ENCODE data around the gene PDE2A.

PDE2A gene

DNA sequence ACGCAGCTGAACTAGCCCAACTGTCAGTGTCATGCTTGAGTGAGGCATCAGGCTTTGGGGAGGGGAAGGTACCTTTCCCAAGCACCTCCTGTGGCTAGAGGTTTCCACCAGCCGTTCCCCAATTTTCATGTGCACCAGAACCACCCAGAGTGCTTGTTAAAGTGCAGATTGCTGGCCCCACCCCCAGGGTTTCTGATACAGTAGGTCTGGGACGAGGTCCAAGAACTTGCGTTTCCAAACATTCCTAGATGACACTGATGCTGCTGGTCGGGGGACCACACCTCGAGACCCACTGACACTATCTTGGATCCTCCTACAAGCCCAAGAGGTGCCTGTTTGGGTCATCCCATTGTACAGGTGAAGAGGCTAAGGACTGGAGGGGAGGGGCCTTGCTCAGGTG is 59.8 kb downstream of the PDE2A start:
- DNase-seq (ENCODE audit: low read depth), result no peak

DNA sequence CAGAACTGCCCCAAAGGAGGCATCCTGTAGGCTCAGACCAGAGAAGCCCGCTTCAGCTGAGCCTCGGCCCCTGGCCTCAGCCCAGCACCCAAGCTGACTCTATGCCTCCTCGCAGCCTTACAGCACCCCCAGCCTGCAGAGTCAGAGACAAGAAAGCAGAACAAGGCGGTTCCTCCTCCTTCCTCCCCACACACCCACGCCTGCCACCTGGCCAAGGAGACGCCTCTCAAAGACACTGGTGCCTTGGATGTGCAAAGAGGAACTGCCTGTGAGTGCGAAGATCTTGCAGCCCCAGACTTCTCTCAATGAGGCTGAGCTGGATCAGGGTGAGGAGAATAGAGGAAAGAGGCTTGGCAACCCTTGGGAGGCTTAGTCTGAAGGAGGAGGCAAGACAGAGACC is 60.2 kb downstream of the PDE2A start:
- DNase-seq (ENCODE audit: low read depth), result no peak

DNA sequence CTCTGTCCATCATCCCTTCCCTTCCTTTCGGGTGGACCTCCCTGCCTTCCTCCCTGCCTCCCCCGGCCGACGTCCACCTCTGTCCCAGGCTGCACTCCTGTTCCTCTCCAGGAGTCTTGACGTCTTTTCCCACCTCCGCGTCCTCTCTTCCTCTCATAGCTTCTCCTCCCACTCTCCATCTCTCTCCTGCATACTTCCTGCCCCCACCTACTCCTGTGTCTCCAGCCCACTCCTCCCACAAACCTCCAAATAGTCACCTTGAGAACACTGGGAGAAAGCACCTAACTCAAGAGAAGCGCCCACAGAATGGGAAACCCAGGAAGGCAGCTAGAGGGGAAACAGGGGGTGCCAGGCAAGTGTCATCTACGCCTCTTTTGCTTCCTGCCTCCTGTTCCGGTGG is 60.8 kb downstream of the PDE2A start:
- no peak for DNase-seq (ENCODE audit: low read depth)

DNA sequence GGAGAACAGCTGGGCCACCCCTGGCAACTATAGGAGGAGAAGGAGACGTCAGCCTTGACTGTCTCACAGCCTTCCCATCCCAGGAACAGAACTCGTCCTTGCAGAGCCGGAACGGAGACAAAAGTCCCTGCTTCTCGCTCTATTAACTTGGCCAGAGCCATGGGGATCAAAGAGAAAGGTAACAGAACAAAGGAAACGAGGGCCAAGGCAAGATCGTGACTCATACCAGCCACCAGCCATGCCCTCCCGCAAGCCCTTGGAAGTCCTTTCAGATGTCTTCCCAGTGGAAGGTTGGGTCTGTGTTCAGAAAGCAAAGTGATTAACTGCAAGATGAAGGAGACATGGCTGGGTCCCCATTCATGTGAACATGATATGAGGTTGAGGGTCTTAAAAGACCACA is 64.7 kb downstream of the PDE2A start:
- no peak for DNase-seq (ENCODE audit: low read depth)

DNA sequence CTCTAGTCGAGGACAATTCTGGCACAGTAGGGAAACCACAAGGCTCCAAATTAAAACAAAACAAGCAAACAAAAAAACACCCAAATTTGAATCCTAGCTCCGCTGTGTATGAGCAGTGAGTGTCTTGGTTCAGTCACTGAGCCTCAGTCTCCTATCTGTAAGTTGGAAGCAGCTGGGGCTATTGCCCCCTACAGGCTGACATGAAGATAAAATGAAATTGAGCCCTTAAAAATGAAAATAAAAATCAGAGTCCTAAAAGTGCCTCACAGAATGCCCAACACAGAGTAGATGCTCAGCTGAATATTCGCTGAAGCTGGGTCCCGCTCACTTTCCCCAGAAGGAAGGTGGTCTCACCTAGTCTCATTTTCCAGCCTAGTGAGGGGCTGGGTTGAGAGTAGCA is 65.2 kb downstream of the PDE2A start:
- no peak for DNase-seq (ENCODE audit: low read depth)

DNA sequence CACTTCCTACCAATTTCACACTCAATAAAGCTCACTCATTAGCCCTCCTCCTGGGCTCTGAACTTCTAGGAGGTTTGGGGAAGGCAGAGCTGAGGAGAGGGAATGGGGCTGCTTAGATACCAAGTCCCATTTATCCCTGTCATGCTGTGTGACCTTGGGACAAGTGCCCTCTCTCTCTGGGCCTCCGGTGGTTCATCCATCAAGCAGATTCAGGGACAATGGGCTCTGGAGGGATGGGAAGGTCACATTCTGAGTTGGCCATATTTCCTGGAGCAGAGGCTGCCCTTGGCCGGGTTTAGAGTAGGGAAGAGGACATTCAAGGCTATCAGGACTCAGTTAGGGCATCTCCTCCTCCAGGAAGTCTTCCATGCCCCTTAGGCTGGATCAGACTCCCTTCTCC is 66.7 kb downstream of the PDE2A start:
- DNase-seq (ENCODE audit: low read depth), result no peak

DNA sequence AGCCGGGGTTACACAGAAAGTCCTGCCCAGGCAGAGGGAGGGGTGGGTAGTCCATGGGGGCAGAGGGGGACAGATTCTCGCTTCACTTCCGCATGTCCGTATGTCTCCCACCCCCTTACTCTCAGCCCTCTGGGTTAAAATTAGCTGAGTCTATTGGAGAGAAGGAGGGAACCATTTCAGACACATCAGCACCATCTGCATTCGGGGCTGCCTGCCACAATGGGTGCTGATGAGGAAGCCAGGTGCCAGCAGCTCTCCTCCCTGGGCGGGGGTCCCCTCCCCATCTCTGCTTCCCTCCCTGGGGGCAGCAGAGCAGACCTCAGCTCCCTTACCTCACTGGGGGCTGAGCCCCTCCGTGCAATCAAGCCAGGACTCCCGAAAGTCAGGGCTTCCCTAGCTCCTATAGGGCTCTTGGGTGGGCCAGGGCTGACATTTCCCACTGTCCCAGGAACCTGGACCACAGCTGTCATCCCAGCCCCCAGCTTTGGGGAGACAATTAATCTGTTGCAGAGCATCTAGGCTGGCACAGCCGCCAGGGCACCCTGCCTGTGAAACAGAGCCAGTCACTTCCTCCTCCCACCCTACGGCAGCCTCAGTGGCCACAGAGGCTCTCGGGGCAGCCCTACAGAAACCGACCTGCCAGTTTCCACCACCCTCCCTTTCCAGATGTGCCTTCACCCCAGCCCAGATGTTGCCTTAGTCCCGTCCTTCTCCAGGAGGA is 67.3 kb downstream of the PDE2A start:
- DNase-seq (ENCODE audit: low read depth), result no peak

DNA sequence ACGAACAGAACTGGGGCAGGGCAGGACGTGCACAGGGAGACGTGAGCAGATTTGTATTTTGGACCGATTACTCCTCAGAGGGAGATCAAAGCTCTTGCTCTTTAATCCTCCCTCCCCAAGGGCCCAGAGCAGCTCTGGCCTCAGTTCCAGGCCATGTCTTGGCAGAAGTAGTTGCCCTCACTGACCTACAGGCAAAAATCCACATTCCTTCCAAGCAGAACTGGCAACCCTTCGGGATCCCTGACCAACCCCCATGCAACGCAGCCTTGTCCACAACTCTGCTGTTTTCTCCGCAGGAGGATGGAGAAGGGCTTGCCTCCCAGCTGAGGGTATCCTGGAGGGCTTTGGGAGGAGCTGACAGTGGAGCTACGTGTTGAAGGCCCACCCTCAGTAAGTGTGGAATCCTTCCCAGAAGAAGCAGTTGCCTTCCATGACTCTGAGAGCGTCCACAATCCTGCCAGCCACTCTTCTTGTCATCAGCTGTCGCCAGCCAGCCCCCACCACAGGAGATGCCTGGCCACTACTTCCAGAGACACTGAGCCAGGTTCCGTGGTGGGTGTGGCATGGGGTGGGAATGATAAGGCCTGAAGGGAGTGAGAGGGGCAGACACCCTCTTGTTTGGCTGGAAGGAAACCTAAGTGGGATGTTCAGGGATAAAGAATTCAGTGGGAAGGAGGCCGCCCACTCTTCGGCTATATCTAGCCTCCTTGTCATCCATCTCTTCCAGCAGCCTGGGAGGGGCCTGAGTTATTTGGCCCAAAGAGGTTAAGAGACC is 68.1 kb downstream of the PDE2A start:
- DNase-seq (ENCODE audit: low read depth), result no peak

DNA sequence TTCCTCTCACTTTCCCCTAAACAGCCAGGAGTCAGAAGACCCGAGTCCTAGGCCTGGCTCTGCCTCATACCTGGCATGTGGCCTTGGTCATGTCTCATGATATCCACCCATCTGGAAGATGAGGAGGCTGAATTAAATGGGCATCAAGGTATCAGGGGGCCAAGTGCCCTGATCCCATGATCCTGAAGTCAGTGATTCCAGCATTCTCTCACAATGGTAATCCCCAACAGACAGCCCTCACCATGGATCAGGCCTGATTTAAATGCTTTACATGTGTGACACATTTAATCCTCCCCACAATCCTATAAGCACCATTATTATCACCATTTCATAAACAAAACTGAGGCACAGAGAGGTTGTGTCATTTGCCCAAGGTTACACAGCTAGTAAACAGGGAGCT is 70.0 kb downstream of the PDE2A start:
- no peak for DNase-seq (ENCODE audit: low read depth)

DNA sequence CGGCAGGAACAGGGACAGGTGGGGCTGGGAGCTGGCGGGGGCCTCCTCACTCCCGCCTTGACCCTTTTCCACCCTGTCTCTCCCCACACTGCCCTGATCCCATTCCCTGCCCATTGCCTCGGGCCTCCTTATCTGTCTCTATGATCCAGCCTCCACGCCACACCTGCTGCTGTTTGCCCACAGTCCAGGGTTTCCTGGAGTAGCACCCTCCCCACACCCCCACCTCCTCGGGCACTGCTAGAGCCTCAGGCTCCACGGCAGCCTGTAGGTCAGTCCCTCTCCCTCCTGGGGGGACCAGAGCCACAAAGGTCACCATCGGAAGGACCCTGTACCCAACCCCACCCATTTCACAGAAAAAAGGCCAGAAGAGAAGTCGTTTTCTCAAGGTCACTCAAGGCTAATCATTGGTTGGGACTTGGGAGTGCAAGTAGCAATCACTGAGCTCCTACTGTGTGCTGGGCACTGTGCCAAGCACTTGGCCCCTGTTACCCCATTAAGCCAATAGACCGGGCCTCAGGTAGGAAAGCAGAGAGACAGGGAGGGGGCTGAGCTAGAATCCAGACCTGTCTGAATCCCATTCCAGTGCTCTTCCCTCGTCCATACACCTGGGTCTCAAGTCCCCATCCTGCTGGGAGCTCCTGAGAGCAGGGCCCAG is 71.8 kb downstream of the PDE2A start:
- DNase-seq (ENCODE audit: low read depth), result no peak

DNA sequence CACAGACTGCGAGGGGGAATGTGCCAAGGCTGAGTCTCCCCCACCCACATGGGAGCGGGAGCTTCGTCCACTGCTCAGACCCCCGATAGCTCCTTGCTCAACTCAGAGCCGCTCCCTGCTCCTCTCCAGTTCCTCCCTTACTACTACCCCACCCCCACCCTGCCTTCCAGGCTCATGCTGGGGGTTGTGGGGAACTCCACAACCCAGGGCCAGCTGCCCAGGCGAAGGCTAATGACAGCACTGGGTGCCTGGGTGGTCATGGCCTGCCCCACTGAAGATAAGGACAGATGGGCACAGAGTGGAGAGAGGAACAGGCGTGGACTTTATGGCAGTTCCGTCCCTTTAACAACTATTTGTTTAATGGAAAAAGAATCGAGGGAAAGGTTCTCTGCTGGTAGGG is 73.7 kb downstream of the PDE2A start:
- no peak for DNase-seq (ENCODE audit: low read depth)

DNA sequence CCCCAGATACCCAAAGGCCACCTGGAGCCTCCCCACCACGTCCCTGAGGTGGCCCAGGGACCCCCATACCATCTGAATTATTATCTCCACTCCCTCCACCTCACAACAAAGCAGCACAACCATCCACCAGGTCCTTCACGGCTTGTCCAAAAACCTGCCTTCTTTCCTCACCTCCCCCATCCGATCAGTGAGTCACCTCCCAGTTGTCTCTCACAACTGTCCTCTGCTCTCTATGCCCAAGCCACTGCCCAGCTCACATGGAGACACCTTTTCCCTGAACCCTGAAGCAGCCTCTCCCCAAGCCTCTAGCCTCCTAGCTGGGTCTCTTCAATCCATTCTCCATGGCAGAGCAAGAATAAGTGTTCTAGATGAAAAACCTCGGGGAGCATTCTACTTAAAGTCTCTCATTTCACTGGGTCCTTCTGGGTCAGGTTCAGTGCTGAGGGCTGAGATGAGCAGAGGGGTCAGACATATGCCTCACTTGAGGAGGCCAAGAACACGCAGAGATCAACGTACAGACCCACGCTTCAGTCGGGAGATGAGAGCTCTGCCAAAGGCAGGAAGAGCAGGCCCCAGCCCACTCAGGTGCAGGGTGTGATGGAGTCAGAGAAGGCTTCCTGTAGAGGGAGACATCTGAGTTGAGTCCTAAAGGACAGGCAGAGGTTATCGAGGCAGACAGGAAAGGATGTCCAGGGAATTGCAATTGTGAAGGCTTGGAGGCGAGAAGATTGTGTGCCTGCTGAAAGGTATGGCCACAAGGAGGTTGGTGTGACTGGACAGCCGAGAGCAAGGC is 74.7 kb downstream of the PDE2A start:
- no peak for DNase-seq (ENCODE audit: low read depth)

DNA sequence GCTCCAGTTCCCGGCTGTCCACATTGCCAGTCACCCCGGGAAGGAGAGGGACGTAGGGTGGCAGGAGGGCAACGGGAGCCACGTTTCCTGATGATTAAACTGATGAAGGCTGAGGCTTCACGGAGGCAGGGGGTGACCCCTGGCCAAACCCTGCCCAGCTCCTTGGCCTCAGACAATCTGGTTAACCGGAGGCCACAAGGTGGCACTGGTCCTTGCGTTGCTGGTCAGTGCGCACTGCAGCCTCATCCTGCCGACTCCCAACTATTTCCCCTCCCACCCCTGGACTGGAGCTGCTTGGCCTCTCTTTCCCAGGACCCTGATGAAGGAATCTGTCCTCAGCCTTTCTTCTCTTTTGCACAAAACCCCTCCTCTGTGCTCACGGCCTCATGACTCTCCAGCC is 75.3 kb downstream of the PDE2A start:
- DNase-seq (ENCODE audit: low read depth), result no peak

DNA sequence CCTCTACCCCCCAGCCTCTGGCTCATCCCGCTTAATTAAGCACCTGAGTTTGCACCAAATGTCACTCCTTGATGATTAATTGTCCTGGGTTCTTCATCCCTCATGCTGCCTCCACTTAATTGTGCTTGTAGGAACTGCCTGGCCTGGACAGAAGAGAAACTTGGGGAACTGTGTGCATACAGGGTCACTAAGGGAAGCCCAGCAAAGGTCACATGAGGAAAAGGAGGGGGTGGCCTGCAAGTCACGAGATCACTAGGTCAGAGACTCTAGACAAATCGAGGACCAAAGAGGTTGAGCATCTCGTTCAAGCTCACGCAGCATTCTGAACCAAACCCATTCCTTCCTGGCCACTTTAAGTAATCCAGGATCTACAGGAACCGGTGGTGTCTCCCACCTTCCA is 75.8 kb downstream of the PDE2A start:
- no peak for DNase-seq (ENCODE audit: low read depth)

DNA sequence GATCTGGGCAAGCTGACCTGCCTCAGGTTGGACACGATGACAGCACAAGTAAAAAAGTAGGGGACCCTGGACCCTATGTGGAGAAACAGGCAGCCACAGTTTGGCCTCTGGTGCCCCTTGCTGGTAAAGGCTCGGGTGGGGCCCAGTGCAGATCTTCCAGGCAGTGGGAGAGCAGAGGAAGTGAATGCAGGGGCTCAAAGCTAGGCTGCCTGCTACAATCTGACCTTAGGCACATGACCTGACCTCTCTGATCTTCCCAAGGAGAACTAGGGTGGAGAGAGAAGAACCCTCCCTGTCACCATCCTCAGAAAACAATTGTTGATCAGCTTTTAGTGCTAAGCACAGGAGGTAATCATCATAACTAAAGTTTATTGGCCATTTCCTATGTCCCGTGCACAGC is 76.5 kb downstream of the PDE2A start:
- DNase-seq (ENCODE audit: low read depth), result no peak

DNA sequence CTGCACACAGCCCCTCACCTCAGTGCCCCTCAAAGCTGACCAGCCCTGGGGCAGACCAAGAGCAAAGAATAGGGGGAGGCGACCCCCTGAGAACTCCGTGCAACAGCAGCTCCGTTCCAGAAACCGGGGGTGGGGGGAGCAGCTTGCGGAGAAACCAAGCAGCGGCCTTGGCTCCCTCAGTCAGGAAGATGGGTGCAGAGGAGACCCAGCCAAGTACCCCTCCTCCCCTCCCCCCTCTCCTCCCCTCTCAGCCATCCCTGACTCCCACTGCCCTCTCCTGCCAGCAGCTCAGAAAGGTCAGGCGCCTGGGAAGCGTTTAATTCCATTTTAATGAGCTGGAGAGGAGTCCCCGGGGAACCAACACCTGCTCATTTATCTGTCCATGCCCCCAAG is 78.9 kb downstream of the PDE2A start:
- DNase-seq (ENCODE audit: low read depth), result no peak

DNA sequence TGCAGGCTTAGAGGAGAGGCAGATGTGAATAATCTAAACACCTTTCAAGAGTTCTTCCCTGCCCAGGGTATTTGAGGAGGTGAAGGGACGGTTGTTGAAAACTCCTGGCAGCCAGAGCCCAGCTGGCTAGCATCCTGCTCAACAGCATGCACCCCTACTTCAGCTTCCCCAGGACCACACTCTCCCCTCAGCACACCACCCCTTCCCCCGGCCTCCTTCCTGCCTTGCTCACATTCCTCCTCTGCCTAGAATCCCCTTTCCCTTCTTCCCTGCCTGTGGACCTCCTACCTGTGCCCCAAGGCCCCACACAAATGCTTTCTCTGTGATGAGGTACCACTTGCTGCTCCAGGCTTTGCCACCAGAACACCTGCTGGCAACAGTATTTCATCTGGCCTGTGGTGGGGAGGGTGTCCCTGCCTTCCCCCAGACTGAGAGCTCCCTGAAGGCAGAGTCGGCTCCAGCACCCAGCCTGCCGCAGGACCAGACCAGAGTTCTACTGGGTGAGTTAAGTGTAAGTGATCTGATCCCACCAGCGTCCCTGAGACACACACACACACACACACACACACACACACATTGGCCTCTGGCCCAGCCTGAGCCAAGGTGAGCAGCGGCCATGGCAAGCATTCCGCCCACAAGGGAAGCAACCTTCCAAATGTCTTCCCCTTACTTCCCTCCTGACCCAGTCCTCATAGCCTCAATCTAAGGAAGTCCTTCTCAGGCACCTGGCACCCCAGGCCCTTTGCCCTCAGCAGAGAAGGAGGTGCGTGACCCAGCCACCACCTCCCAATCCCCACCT is 79.5 kb downstream of the PDE2A start:
- no peak for DNase-seq (ENCODE audit: low read depth)

DNA sequence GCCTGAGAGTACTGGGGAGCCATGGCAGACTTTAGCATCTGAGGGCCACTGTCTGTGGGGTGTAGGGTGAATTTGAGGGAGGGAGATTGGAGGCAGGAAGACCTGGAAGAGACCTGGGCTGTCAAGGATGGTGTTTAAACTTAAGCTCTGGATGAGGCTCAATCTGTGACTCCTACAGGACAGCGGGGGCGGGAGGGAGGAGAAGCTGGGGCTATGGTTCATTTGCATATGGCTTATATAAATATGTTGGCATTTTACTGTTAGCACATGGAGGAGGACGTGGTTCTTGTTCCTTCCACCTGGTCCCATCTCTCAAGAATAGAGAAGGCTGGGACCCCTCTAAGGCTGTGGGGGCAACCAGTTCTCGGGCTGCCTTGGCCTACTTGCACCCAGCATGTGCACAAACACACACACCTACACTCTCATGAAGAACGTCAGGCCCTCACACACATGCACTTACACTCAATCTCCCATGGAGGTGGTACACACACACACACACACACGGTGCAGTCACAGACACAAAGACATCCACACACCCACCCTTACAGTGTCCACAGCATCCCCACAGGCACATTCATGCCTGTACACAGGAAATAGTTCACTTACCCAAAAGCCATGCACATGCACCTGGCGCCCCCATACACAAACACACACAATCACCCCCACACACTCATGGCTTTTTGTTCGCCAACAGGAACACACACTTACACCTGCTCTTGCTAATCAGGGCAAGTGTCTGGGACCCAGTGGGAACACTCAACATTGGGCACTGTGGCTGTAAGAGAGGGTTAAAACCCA is 81.3 kb downstream of the PDE2A start:
- DNase-seq (ENCODE audit: low read depth), result no peak

DNA sequence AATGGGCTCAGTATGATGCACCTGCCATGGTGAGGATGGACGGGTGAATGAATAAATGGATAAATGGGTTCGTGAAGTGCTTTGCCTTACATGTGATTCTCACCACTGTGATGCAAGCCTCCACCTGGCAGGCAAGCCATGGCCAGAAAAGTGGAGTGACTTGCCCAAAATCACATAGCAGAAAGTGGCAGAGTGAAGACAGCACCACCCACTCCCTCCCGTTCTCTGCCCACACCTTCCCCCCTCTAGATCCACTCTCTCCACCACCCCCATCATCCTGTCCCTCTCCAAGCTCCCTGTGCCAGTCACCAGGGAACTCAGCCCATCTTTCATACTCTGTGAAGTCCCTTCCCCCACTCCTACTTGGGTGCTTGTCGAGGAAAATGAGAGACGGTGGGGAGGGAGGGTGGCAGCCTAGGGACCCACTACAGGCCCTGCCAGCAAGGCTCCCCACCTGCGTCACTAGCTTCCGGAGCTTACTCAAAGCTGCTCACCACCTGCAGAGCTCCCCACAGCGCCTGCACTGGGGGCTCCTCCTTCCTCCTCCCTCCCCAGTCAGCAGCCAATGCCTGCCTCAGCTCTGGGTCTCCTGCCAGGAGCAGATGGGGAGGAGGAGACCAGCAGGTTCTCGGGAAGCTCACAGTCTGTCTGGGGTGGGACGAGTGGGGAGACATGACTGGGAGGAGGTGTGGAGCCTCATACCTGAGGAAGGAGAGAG is 82.3 kb downstream of the PDE2A start:
- no peak for DNase-seq (ENCODE audit: low read depth)

DNA sequence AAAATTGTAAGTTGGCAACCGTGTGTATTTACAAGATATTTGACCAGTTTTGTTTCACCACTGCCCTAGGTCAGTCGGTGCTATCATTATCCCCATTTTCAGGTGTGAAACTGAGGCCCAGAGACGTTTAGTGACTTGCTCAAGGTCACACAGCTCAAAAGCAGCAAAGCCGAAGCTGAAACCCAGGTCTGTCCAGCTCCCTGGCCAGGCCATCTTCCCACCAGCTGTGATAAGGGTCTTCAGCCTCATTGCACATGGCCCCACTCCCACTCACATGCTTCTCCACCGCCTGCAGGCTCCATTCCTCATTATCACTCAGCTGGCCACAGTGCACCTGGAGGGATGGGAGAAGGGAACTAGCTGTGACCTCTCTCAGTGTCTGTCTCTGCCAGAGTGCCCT is 83.2 kb downstream of the PDE2A start:
- DNase-seq (ENCODE audit: low read depth), result no peak
